Measurements from ENCODE around the gene ETV6.

The ETV6 gene

GRCh38 chr12:11758510-11759493, 109.3 kb downstream of the ETV6 start:
- Histone ChIP-seq H3K9me3 (ENCODE audit: control insufficient read depth, insufficient read depth, low read depth, low read length) (no peaks in the 10 kb centered on the region), H3K4me1 (ENCODE audit: control insufficient read depth, insufficient read depth, low read length) (peaks cover 24% of the 10 kb centered on the region; the same call in 1 of the 2 replicates), H3K4me3 (ENCODE audit: low read depth, low read length) (no peak overlapping the region), H3K27ac (ENCODE audit: low read depth, low read length) (no peak overlapping the region), H3K27me3 (ENCODE audit: control insufficient read depth, insufficient read depth, low read length) (no peaks in the 10 kb centered on the region), H3K36me3 (ENCODE audit: control insufficient read depth, insufficient read depth, low read length) (peaks cover 4% of the 10 kb centered on the region; the same call in 1 of the 2 replicates), H3K9ac (ENCODE audit: low read length) (no peak overlapping the region)

GRCh38 chr12:11759494-11759878, 110.0 kb downstream of the ETV6 start:
- H3K9ac ChIP-seq (ENCODE audit: low read length) = no peak overlapping the region

GRCh38 chr12:11759899-11760298, 110.4 kb downstream of the ETV6 start:
- Histone ChIP-seq H3K9ac (ENCODE audit: low read length) (no peak overlapping the region), H3K4me1 (ENCODE audit: control insufficient read depth, insufficient read depth, low read length) (peaks cover 27% of the 10 kb centered on the region; the same call in 1 of the 2 replicates), H3K27ac (ENCODE audit: low read depth, low read length) (no peak overlapping the region), H3K9me3 (ENCODE audit: control insufficient read depth, insufficient read depth, low read depth, low read length) (no peaks in the 10 kb centered on the region), H3K36me3 (ENCODE audit: control insufficient read depth, insufficient read depth, low read length) (no peaks in the 10 kb centered on the region), H3K27me3 (ENCODE audit: control insufficient read depth, insufficient read depth, low read length) (no peaks in the 10 kb centered on the region), H3K4me3 (ENCODE audit: low read depth, low read length) (no peak overlapping the region)

More at GRCh38 chr12:11759494-11759878, 110.0 kb downstream of the ETV6 start:
- Histone ChIP-seq H3K9me3 (ENCODE audit: control insufficient read depth, insufficient read depth, low read depth, low read length) (no peaks in the 10 kb centered on the region), H3K36me3 (ENCODE audit: control insufficient read depth, insufficient read depth, low read length) (no peaks in the 10 kb centered on the region), H3K27me3 (ENCODE audit: control insufficient read depth, insufficient read depth, low read length) (no peaks in the 10 kb centered on the region), H3K27ac (ENCODE audit: low read depth, low read length) (no peak overlapping the region), H3K4me3 (ENCODE audit: low read depth, low read length) (no peak overlapping the region), H3K4me1 (ENCODE audit: control insufficient read depth, insufficient read depth, low read length) (peaks cover 24% of the 10 kb centered on the region; the same call in 1 of the 2 replicates)

- no peaks in the 10 kb centered on the region for H3K36me3 ChIP-seq (ENCODE audit: control insufficient read depth, insufficient read depth, low read length)
- no peak overlapping the region for H3K4me3 ChIP-seq (ENCODE audit: low read depth, low read length)
- H3K27me3 ChIP-seq (ENCODE audit: control insufficient read depth, insufficient read depth, low read length) = no peaks in the 10 kb centered on the region
- no peak overlapping the region for H3K27ac ChIP-seq (ENCODE audit: low read depth, low read length)
- no peak overlapping the region for H3K9ac ChIP-seq (ENCODE audit: low read length)
- H3K4me1 ChIP-seq (ENCODE audit: control insufficient read depth, insufficient read depth, low read length) = peaks cover 35% of the 10 kb centered on the region
- H3K9me3 ChIP-seq (ENCODE audit: control insufficient read depth, insufficient read depth, low read depth, low read length) = no peaks in the 10 kb centered on the region
Observed at GRCh38 chr12:11761869-11762567, 112.5 kb downstream of the ETV6 start.

- H3K27ac ChIP-seq (ENCODE audit: low read depth, low read length) = no peak overlapping the region
- no peaks in the 10 kb centered on the region for H3K9me3 ChIP-seq (ENCODE audit: control insufficient read depth, insufficient read depth, low read depth, low read length)
- H3K4me3 ChIP-seq (ENCODE audit: low read depth, low read length) = no peak overlapping the region
- no peaks in the 10 kb centered on the region for H3K36me3 ChIP-seq (ENCODE audit: control insufficient read depth, insufficient read depth, low read length)
- H3K9ac ChIP-seq (ENCODE audit: low read length) = no peak overlapping the region
- no peaks in the 10 kb centered on the region for H3K27me3 ChIP-seq (ENCODE audit: control insufficient read depth, insufficient read depth, low read length)
- H3K4me1 ChIP-seq (ENCODE audit: control insufficient read depth, insufficient read depth, low read length) = peaks cover 35% of the 10 kb centered on the region
Observed at GRCh38 chr12:11762723-11763326, 113.4 kb downstream of the ETV6 start.

GRCh38 chr12:11763760-11764520, 114.5 kb downstream of the ETV6 start:
- H3K36me3 ChIP-seq (ENCODE audit: control insufficient read depth, insufficient read depth, low read length) = no peaks in the 10 kb centered on the region

GRCh38 chr12:11764837-11765236, 115.4 kb downstream of the ETV6 start:
- peaks cover 26% of the 10 kb centered on the region for H3K4me1 ChIP-seq (ENCODE audit: control insufficient read depth, insufficient read depth, low read length)
- no peaks in the 10 kb centered on the region for H3K9me3 ChIP-seq (ENCODE audit: control insufficient read depth, insufficient read depth, low read depth, low read length)
- no peaks in the 10 kb centered on the region for H3K36me3 ChIP-seq (ENCODE audit: control insufficient read depth, insufficient read depth, low read length)
- no peak overlapping the region for H3K4me3 ChIP-seq (ENCODE audit: low read depth, low read length)
- no peak overlapping the region for H3K27ac ChIP-seq (ENCODE audit: low read depth, low read length)
- H3K9ac ChIP-seq (ENCODE audit: low read length) = no peak overlapping the region
- H3K27me3 ChIP-seq (ENCODE audit: control insufficient read depth, insufficient read depth, low read length) = no peaks in the 10 kb centered on the region

More at GRCh38 chr12:11763760-11764520, 114.5 kb downstream of the ETV6 start:
- H3K4me3 ChIP-seq (ENCODE audit: low read depth, low read length) = no peak overlapping the region
- peaks cover 26% of the 10 kb centered on the region for H3K4me1 ChIP-seq (ENCODE audit: control insufficient read depth, insufficient read depth, low read length)
- H3K27me3 ChIP-seq (ENCODE audit: control insufficient read depth, insufficient read depth, low read length) = no peaks in the 10 kb centered on the region
- no peak overlapping the region for H3K27ac ChIP-seq (ENCODE audit: low read depth, low read length)
- H3K9me3 ChIP-seq (ENCODE audit: control insufficient read depth, insufficient read depth, low read depth, low read length) = no peaks in the 10 kb centered on the region
- H3K9ac ChIP-seq (ENCODE audit: low read length) = no peak overlapping the region

- H3K4me1 ChIP-seq (ENCODE audit: control insufficient read depth, insufficient read depth, low read length) = peaks cover 26% of the 10 kb centered on the region
- no peaks in the 10 kb centered on the region for H3K27me3 ChIP-seq (ENCODE audit: control insufficient read depth, insufficient read depth, low read length)
- no peaks in the 10 kb centered on the region for H3K9me3 ChIP-seq (ENCODE audit: control insufficient read depth, insufficient read depth, low read depth, low read length)
- H3K36me3 ChIP-seq (ENCODE audit: control insufficient read depth, insufficient read depth, low read length) = no peaks in the 10 kb centered on the region
- no peak overlapping the region for H3K4me3 ChIP-seq (ENCODE audit: low read depth, low read length)
- H3K27ac ChIP-seq (ENCODE audit: low read depth, low read length) = no peak overlapping the region
- H3K9ac ChIP-seq (ENCODE audit: low read length) = no peak overlapping the region
Observed at GRCh38 chr12:11765421-11765816, 115.9 kb downstream of the ETV6 start.

- H3K4me3 ChIP-seq (ENCODE audit: low read depth, low read length) = no peak overlapping the region
- no peaks in the 10 kb centered on the region for H3K9me3 ChIP-seq (ENCODE audit: control insufficient read depth, insufficient read depth, low read depth, low read length)
- H3K36me3 ChIP-seq (ENCODE audit: control insufficient read depth, insufficient read depth, low read length) = no peaks in the 10 kb centered on the region
- no peak overlapping the region for H3K9ac ChIP-seq (ENCODE audit: low read length)
- no peaks in the 10 kb centered on the region for H3K27me3 ChIP-seq (ENCODE audit: control insufficient read depth, insufficient read depth, low read length)
- 0 out of 2 replicates have a peak overlapping the region, but pooled peaks have one; percentile 7 for H3K27ac ChIP-seq (ENCODE audit: low read depth, low read length)
- peaks cover 26% of the 10 kb centered on the region for H3K4me1 ChIP-seq (ENCODE audit: control insufficient read depth, insufficient read depth, low read length)
Observed at GRCh38 chr12:11765817-11766794, 116.6 kb downstream of the ETV6 start.

Data from HUES6 (cell line).